ENCODE data around the gene POLR2M.

POLR2M gene

GRCh38 chr15:57706405-57707209 is at the start of gene POLR2M:
Gene POLR2M, plus strand, starts transcription at chr15:57706714. Its CDS starts 129 bp downstream, at chr15:57706843.
- DNase-seq (ENCODE audit: low read depth in 2 of 2) = peak; percentile 70 to 85

- no peak for DNase-seq (ENCODE audit: low read depth in 2 of 2)
These were observed 48.9 kb upstream of the POLR2M start for GRCh38 chr15:57657619-57658018.

GRCh38 chr15:57662091-57662744 is 44.3 kb upstream of the POLR2M start:
- DNase-seq (ENCODE audit: low read depth in 2 of 2) = no peak

GRCh38 chr15:57662802-57663201 is 43.7 kb upstream of the POLR2M start:
- DNase-seq (ENCODE audit: low read depth in 2 of 2) = no peak

DNA sequence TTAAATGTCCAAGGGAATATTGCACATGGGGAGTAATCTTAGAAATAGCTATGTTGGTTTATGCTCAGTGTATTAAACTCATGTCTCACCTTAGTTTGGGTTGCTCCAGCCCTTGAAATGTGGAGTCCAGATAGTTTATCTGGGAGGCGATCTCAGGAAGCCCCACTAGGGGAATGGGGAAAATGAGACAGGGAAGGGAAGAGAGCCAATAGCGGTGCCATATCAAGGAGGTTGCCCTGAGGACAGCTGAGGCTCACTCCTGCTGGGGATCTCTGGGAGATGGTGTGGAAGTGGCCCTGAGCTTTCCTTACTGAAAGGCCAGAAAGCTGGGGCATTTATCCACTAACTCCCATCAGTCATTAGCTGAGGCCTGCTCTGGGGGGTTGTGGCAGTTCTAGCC is 43.3 kb upstream of the POLR2M start:
- DNase-seq (ENCODE audit: low read depth in 2 of 2) = no peak

- no peak for DNase-seq (ENCODE audit: low read depth in 2 of 2)
These were observed 41.3 kb upstream of the POLR2M start for GRCh38 chr15:57665194-57665593.

GRCh38 chr15:57665939-57666338 is 40.6 kb upstream of the POLR2M start:
- DNase-seq (ENCODE audit: low read depth in 2 of 2) = no peak

- DNase-seq (ENCODE audit: low read depth in 2 of 2) = no peak
These were observed 39.2 kb upstream of the POLR2M start for GRCh38 chr15:57667171-57667849.

DNA sequence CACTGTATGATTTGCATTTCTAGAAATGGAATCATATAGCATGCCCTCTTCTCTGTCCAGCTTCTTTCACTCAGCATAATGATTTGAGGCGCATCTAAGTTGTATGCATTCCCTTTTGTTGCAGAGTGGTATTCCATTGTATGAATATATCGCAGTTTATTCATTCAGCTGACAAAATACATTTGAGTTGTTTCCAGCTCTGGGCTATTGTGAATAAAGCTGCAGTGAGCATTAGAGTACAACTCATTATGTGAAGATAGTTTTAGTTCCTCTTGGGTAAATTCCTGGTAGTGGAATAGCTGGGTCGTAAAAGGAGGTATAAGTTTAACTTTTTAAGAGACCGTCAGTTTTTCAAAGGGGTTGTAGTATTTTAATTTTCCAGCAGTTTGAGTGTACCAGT is 38.5 kb upstream of the POLR2M start:
- no peak for DNase-seq (ENCODE audit: low read depth in 2 of 2)

GRCh38 chr15:57671636-57672035 is 34.9 kb upstream of the POLR2M start:
- no peak for DNase-seq (ENCODE audit: low read depth in 2 of 2)

GRCh38 chr15:57675481-57676181 is 30.9 kb upstream of the POLR2M start:
- DNase-seq (ENCODE audit: low read depth in 2 of 2) = no peak

DNA sequence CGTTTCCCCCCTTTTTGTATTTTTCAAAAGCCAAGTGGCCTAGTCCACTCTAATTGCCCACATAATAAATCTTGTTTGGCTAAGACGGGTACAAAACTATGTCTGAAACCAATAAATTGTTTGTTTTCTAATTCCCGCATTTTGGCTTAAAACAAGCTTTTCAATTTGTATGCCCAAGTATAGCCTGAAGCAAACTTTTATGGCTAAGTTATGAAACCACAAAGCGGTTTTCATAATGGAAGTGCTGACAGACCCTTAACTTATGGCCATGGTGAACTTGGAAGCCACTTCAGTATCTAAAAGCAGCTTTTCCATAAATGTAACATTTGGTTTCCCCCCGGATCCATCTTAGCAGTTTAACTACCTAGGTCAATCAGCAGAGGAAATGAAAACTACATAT is 29.9 kb upstream of the POLR2M start:
- DNase-seq (ENCODE audit: low read depth in 2 of 2) = no peak

DNA sequence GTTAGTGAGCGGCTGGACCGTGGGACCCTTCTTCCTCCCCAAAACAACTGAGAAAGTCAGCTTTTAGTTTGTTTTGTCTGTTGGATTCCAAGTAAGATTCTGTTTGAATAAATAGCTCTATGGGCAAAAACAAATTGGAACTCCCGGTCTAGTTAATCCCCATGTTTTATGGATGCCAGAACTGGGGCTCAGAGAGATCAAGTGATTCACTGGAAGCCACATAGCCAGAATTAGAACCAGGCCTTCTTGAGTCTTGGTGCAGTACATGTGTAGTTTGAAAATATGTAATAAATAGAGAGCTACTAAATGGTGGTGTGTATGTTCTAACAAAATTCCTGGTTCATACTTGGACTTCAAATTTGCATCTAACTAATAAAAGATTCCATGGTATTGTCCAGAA is 29.3 kb upstream of the POLR2M start:
- DNase-seq (ENCODE audit: low read depth in 2 of 2) = no peak

DNA sequence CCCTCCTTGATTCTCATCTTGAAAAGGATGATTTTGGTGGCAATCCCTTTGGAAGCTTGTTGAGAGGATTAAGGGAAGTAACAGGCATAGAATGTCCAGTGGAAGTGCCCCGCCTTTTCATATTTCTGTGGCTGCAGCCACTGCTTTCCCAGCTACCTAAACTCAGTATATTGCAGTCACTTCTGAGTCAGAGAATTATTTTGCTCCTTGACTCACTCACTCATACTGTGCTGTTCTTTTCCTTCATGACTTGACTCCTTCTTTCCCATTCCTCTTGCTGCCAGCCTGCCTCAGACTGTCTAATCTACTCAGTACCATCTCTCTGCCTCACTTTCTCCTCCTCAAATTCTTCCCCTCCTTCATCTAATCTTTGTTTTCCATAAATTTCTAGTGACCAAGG is 26.5 kb upstream of the POLR2M start:
- DNase-seq (ENCODE audit: low read depth in 2 of 2) = no peak

DNA sequence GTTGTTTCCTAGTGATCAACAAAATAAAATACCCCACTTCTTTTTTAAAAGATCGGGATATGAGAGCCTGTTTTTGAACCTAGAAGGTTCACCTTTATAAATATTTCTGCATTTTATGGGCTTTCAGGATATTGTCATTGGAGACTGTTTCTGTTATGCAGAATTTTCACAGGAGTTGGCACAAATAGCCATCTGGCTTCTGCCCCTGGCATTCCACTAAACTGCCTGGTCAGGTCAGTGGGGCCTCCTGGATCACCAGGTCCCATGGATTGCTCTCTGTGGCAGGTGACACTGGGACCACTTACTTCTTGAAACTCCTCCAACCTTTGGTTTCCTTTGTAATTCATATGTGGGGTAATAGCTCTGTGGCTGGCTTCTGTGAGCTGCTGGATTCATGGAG is 25.5 kb upstream of the POLR2M start:
- DNase-seq (ENCODE audit: low read depth in 2 of 2) = no peak

- DNase-seq (ENCODE audit: low read depth in 2 of 2) = no peak
These were observed 23.0 kb upstream of the POLR2M start for GRCh38 chr15:57683481-57683880.

DNA sequence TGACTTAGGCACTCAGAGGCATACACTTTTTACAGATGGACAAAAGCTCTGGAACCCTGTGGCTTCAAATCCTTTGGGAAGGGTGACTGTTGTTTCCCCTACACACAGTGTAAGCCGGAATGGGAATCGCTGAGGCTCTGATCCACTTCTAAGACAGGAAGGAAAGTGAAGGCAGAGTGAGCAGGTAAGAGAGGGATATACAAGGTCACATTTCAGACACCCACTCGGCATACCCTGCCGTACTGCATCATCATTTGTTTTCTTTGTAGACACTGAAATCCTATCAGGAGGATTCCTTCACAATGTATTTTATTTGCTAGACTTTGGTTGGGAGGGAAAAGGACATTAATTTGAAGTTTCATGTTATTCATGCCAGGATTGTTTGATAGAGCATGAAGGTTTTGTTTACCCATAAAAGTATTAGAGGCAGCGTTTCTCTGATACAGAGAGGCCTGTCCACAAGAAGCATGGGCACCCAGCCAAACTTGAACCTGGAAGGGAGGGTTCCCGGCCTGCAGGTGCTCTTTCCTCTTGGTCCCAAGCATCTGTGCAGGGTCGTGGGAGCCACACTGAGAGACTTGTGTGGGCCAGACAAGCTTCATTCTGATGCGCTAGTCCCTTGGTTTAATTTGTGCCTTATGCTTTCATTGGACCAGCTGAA is 21.9 kb upstream of the POLR2M start:
- DNase-seq (ENCODE audit: low read depth in 2 of 2) = no peak

DNA sequence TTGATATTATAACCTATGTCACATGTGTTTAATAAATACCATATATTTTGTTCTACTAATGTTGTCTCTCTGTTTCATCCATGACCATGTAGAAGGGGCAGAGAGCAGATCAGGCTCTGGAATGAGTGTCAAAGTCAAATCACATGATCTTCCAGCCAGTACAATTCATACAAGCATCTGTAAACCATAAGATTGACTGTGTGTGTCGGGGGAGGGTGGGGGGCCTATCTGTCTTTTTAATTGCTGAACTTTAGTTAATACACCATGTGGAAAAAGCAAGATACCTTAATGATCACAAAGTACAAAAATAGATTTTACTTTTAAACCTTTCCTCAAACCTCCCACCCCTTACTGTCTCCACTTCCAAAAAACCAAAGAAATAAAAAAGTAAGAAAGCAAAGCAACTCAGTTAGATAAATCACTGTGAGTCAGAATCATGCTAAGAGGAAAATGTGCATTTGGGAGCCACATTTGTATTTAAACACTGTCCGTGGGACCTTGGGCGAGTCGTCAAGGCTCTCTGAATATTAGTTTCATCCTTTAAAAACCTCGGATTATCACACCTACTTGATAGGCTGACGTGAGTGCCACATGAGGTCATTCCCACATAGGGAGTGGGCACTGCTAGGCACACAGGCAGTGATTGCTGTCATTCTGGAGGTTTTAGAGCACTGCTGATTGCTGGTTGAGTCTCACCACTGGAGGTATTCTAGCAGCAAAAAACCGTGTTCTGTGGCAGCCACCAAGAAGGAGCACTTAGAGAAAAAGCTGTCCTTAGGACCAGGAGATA is 21.0 kb upstream of the POLR2M start:
- no peak for DNase-seq (ENCODE audit: low read depth in 2 of 2)

DNA sequence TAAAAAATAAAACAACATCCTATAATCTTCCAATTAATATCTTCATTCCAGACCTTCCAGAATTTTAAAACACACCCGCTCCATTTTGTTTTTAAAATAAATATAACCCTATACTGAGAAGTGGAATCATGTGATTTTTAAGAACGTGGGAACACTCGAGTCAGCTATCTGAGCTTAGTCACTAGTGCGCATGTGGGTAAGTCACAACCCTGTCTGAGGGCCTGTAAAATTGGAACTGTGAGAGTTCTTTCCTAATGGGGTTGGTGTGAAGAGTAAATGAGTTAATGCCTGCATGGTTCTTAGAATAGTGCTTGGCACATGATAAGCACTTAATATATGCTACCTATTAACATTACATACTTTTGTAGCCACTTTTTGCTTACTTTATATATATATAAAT is 19.9 kb upstream of the POLR2M start:
- DNase-seq (ENCODE audit: low read depth in 2 of 2) = no peak

DNA sequence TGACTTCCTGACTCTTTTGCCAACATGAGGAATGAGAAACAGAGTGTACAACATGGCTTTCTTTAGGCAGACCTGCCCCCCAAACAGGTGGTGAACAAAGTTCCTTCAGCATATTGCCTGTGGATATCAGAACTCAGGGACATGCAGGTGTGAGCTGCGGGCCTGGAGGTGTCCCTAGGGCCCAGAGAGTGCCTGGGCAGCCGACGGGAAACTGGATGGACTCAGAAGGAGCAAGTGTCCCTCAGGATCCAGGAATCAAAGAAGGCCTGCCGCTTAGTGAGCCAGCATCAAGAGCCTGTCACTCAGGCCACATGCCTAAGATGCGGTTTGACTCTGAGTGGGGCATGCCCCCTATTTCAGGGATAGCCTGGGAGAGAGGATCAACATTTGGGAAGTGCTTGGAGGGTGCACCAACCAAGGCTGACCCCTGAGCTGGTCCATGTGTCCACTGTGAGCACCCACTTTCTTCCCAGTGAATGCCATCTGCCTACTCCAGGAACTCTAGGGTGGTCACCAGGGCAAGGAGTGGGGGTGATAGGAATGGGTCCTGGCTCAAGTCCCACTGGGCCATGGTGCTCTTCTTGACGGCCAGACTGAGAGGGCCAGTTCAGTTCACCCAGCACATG is 16.1 kb upstream of the POLR2M start:
- no peak for DNase-seq (ENCODE audit: low read depth in 2 of 2)
